GM19023 (cell line): ENCODE results near the gene CETP.

Experiments
- ATAC-seq: cut with Tn5 transposase; IDR thresholded peaks from one replicate; pipeline ENCODE4 v1.9.1; 2021; ENCODE audit warnings: mild to moderate bottlenecking, moderate library complexity; ENCODE audit not compliant: unreplicated experiment

CETP gene

GRCh38 chr16:57016831-57017230 lies 55.1 kb downstream of the CETP start:
- ATAC-seq: no peak

DNA sequence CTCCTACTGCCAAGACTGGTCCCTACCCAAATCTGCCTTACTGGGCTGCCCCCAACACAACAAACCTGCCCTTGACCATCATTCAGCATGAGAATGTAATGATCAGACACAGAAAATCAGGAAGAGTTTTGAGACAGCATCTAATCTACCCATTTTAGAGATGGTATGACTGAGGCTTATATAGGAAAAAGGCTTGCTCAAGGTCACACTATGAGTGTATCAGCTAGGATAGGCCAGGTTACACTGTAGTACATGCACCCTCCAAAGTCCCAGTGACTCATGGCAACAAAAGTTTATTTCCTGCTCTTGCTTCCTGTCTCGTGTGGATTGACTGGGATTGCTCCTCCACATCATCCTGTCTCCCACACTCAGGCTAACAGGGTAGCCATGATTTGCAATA lies 55.5 kb downstream of the CETP start:
- ATAC-seq: no peak

DNA sequence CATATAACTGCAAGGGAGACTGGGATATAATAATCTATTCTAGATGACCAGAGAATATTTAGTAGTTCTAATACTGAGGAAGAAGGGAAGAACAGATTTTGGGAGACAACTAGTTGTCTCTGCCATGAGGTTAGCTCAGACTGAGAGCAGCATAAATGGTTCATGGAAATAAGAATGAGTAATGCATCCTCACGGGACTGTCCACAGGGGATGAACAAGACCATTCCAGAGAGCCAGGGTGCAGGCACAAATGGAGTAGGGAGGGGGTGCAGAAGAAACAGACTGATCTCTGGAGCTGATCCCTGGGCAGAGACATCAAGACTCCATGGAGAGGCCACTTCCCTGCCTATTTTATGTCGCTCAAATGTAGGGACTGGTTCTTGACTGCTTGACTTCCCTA lies 58.0 kb downstream of the CETP start:
- ATAC-seq: no peak

DNA sequence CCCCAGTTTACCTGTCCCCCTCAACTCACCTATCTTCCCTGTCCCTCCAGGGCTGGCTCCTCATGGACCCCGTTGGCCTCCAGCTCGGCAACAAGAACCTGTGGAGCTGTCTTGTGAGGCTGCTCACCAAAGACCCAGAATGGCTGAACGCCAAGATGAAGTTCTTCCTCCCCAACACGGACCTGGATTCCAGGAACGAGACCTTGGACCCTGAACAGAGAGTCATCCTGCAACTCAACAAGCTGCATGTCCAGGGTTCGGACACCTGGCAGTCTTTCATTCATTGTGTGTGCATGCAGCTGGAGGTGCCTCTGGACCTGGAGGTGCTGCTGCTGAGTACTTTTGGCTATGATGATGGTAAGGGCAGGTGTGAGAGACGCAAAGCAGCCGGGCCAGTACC lies 58.9 kb downstream of the CETP start:
- ATAC-seq: no peak

- ATAC-seq: no peak
These were observed 60.0 kb downstream of the CETP start for GRCh38 chr16:57021757-57022156.

GRCh38 chr16:57022445-57022844 lies 60.7 kb downstream of the CETP start:
- ATAC-seq: no peak

GRCh38 chr16:57023541-57024249 lies 61.9 kb downstream of the CETP start:
- no peak for ATAC-seq

DNA sequence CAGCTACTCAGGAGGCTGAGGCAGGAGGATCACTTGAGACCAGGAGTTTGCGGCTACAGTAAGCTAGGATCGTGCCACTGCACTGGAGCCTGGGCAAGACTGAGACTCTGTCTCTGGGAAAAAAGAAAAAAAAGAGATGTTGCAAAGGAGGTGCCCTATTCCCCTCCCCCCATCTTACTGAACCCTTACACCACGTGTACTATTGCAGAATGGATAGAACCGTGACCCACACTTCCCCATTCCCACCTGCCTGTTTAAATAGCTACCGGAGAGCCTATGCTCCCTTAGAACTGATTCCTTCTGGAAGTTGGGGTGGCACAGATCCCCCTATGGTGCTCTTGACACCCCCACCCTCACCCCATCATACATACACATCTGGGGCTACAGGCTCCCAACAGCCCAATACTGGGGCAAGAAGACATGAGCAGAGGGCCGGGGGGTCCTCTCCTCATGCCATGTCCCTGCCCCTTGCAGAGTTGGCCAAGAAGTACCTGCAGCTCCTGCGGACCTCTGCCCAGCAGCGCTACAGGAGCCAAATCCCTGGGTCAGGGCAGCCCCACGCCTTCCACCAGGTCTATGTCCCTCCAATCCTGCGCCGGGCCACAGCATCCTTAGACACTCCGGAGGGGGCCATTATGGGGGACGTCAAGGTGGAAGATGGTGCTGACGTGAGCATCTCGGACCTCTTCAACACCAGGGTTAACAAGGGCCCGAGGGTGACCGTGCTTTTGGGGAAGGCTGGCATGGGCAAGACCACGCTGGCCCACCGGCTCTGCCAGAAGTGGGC lies 63.3 kb downstream of the CETP start:
- ATAC-seq: no peak

DNA sequence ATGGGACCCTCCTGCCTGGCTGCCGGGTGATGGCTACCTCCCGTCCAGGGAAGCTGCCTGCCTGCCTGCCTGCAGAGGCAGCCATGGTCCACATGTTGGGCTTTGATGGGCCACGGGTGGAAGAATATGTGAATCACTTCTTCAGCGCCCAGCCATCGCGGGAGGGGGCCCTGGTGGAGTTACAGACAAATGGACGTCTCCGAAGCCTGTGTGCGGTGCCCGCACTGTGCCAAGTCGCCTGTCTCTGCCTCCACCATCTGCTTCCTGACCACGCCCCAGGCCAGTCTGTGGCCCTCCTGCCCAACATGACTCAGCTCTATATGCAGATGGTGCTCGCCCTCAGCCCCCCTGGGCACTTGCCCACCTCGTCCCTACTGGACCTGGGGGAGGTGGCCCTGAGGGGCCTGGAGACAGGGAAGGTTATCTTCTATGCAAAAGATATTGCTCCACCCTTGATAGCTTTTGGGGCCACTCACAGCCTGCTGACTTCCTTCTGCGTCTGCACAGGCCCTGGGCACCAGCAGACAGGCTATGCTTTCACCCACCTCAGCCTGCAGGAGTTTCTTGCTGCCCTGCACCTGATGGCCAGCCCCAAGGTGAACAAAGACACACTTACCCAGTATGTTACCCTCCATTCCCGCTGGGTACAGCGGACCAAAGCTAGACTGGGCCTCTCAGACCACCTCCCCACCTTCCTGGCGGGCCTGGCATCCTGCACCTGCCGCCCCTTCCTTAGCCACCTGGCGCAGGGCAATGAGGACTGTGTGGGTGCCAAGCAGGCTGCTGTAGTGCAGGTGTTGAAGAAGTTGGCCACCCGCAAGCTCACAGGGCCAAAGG lies 64.4 kb downstream of the CETP start:
- ATAC-seq: no peak

GRCh38 chr16:57026778-57027062 lies 65.0 kb downstream of the CETP start:
- no peak for ATAC-seq

GRCh38 chr16:57027067-57027466 lies 65.3 kb downstream of the CETP start:
- ATAC-seq: no peak

- no peak for ATAC-seq
These were observed 66.3 kb downstream of the CETP start for GRCh38 chr16:57028086-57028485.

DNA sequence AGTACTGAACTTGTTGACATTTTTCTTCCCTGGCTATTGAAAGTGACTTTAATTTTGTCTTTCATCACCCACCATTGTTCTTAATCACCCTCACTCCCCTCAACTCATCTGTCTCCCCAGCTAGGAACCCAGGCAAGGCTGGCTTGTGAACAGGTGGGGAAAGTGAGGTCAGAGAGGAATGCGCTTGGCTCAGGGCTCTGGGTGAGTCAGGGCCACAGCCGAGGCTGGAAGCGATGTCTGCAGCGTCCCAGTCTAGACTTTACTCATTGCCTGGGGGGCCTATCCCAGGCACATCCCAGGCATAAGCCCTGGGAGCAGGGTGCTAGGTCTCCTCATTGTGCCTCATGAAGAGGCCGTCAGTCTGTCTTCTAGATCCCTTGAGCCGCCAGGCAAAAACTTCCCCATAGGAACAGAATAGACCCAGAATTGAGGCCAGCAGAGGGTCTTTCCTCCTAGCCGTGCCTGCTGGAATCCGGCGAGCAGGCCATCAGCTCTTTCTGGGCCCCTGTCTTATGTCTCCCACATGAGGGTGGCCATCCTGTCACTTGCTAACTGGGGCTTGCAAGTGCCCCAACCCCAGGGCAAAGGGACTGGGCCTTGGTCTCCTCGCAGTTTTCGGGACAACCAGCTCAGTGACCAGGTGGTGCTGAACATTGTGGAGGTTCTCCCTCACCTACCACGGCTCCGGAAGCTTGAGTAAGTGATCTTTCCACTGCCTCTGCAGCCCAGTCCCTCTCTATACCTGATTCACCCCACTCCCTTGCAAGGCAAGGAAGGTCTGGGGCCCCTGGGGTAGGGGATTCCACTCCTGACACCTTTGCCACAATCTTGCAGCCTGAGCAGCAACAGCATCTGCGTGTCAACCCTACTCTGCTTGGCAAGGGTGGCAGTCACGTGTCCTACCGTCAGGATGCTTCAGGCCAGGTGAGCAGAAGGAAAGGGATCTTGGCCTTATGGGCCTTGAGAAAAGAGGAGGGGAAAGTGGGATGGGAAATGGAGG lies 67.7 kb downstream of the CETP start:
- no peak for ATAC-seq

DNA sequence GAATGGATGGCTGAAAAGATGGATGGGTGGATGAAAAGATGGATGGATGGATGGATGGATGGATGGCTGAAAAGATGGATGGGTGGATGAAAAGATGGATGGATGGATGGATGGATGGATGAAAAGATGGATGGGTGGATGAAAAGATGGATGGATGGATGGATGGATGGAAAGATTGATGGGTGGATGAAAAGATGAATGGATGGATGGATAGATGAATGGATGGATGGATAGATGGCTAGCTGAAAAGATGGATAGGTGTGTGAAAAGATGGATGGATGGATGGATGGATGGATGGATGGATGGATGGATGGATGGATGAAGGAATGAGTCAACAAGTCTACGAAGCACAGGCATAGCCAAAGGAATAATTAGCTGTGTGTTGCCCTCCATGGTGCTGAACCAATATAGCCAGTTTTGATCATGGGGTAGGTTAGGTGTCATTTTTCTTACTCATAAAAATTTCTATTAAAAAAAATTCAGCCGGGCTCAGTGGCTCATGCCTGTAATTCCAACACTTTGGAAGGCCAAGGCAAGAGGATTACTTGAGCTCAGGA lies 68.7 kb downstream of the CETP start:
- no peak for ATAC-seq

- ATAC-seq: no peak
These were observed 69.4 kb downstream of the CETP start for GRCh38 chr16:57031156-57031555.

DNA sequence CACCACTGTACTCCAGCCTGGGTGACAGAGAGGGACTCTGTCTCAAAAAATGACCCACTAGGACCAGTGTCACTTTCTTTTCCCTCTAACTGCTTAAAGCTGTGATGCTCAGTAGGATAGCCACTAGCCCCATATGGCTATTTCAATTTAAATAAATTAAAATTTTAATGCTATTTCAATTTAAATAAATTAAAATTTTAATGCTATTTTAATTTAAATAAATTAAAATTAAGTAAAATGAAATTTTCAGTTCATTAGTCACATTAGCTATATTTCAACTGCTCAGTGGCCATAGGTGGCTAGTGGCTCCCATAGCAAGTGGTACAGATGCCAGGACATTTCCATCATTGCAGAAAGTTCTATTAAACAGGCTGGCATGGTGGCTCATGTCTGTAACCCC lies 70.6 kb downstream of the CETP start:
- ATAC-seq: no peak

DNA sequence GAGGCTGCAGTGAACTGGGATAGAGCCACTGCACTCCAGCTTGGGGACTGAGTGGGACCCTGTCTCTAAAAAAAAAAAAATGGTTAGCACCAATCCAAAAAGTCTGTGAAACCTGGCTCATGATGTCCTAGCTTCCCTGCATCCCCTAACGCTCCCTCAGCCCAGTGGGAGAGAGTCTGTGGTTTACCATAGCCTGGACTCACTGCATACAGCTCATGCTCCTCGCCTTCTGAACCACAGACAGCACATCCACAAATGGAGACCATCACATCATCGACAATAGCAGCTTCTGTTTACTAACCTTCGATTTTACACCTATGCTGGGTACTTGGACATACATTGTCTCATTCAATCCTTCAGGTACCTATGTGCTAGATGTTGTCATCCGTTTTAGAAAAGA lies 71.2 kb downstream of the CETP start:
- ATAC-seq: no peak
